Activated CD4-positive, alpha-beta T cell treated with anti-CD3 and anti-CD28 coated beads, Interleukin-2, amount 50 U/mL, for 4 hours (primary cell): Measurements from ENCODE around the gene CFTR.

Experiments used
- DNase-seq, 2 experiments: peaks; one replicate each; pipeline ENCODE4 v3.0.0-alpha.2; 2020

The CFTR gene

GRCh38 chr7:117656806-117657205 lies 177.0 kb downstream of the CFTR start:
- DNase-seq, result no peak

GRCh38 chr7:117659531-117660011 lies 179.7 kb downstream of the CFTR start:
- no peak for DNase-seq

GRCh38 chr7:117661328-117661727 lies 181.5 kb downstream of the CFTR start:
- no peak for DNase-seq

GRCh38 chr7:117664047-117664446 lies 184.2 kb downstream of the CFTR start:
- DNase-seq, result no peak

GRCh38 chr7:117665368-117665767 lies 185.5 kb downstream of the CFTR start:
- DNase-seq, result no peak

GRCh38 chr7:117666031-117666430 lies 186.2 kb downstream of the CFTR start:
- no peak for DNase-seq

- no peak for DNase-seq
Observed at GRCh38 chr7:117666689-117667088, 186.9 kb downstream of the CFTR start.

GRCh38 chr7:117667456-117667855 lies 187.6 kb downstream of the CFTR start:
- DNase-seq, result no peak

- no peak for DNase-seq
Observed at GRCh38 chr7:117669818-117670217, 190.0 kb downstream of the CFTR start.

- no peak for DNase-seq
Observed at GRCh38 chr7:117672453-117672852, 192.6 kb downstream of the CFTR start.

GRCh38 chr7:117673367-117673766 lies 193.5 kb downstream of the CFTR start:
- no peak for DNase-seq

GRCh38 chr7:117673839-117674238 lies 194.0 kb downstream of the CFTR start:
- no peak for DNase-seq

- DNase-seq, result no peak
Observed at GRCh38 chr7:117674617-117675016, 194.8 kb downstream of the CFTR start.

- no peak for DNase-seq
Observed at GRCh38 chr7:117675497-117676435, 195.9 kb downstream of the CFTR start.

GRCh38 chr7:117679120-117679519 lies 199.3 kb downstream of the CFTR start:
- DNase-seq, result no peak

GRCh38 chr7:117682681-117683385 lies 203.0 kb downstream of the CFTR start:
- no peak for DNase-seq

GRCh38 chr7:117683430-117684175 lies 203.8 kb downstream of the CFTR start:
- no peak for DNase-seq

- DNase-seq, result no peak
Observed at GRCh38 chr7:117685795-117686194, 206.0 kb downstream of the CFTR start.

- DNase-seq, result no peak
Observed at GRCh38 chr7:117686311-117686935, 206.6 kb downstream of the CFTR start.

- no peak for DNase-seq
Observed at GRCh38 chr7:117688126-117688525, 208.3 kb downstream of the CFTR start.

GRCh38 chr7:117689406-117689805 lies 209.6 kb downstream of the CFTR start:
- DNase-seq, result no peak

- DNase-seq, result no peak
Observed at GRCh38 chr7:117690147-117690546, 210.3 kb downstream of the CFTR start.

GRCh38 chr7:117692338-117692737 lies 212.5 kb downstream of the CFTR start:
- DNase-seq, result no peak
